ENCODE measurements around the gene FAM237A. TPM values are rescaled to one million over a fixed set of nuclear protein-coding genes. Genes with fewer than 3 reads are reported as not detected.

The FAM237A gene
- total RNA-seq, 2 donors from 2014 or later: not detected

DNA sequence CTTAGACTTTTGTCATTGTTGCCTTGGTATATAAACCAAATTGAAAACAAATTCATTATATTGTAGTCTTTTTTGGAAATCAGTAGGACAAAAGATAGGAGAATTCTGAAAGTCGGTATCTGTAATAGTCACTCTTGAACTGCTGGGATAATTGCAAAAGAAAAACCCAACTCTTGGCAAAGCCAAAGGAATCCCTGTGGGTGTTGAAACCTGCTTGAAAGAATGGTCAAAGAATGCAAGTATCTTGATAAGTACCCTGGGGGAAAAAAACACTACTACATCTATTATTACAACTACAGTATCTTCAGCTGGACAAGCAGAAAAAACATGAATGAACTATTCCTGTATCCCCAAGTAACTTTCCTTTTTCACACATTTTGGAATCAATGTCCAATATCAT, 7.3 kb upstream of the FAM237A start:
- Mint-ChIP-seq H3K27me3 (ENCODE audit: low read depth) (no peaks in the 10 kb centered on the region), H3K4me1 (ENCODE audit: low read depth) (no peaks in the 10 kb centered on the region), H3K36me3 (ENCODE audit: insufficient read depth in 2 of 2) (no peaks in the 10 kb centered on the region), H3K9me3 (no peaks in the 10 kb centered on the region), H3K4me3 (no peak overlapping the region), H3K27ac (no peak overlapping the region)
- DNase-seq (no peak), ATAC-seq (replicated peaks in 1 of 2) (no peak)

DNA sequence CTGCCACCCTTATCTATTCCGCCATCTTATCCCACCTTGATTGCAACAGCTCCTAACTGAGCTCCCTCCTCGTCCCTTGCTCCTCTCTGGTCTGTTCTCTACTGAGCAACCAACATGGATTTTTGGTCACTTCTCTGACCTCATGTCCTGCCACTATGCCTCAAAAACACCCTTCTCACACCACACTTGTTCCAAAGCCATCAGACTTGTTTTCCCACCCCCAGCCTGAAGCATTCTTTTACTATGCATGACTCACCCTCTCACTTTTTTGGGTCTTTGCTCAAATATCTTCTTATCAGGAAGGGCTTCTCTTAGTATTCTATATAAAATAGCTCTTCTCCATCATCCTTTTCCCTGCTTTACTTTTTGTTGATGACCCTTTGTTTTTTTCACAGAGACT, 2.7 kb upstream of the FAM237A start:
- peaks cover 0 to 2% of the 10 kb centered on the region in 2 donors for H3K36me3 Mint-ChIP-seq (ENCODE audit: insufficient read depth in 2 of 2)
- peaks cover 18% of the 10 kb centered on the region for H3K27me3 Mint-ChIP-seq (ENCODE audit: low read depth)

DNA sequence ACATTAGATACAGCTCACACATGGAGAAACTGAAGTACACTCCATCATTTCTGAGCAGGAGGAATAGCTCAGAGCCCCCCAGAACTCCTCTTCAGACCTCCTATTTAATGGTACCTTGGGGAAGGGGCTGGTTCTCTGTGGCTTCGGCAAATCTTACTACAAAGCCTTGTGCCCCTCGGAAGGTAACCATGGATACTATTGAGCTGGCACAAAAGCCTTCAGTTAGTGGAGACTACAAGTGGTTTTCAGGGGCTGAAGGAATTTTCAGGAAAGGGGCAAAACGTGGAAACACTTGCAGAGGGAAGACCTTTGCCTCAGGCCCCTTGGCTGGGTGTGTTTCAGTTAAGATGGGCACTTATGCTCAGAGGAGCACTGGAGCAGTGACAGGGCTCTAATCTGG, 1.1 kb upstream of the FAM237A start:
- ATAC-seq (replicated peaks in 1 of 2) (no peak), DNase-seq (no peak)
- Mint-ChIP-seq H3K27ac (no peak overlapping the region), H3K4me1 (ENCODE audit: low read depth) (no peaks in the 10 kb centered on the region), H3K36me3 (ENCODE audit: insufficient read depth in 2 of 2) (peaks cover 0 to 2% of the 10 kb centered on the region in 2 donors), H3K4me3 (no peak overlapping the region), H3K9me3 (no peaks in the 10 kb centered on the region), H3K27me3 (ENCODE audit: low read depth) (peaks cover 19% of the 10 kb centered on the region)

More for the DNA sequence above, 2.7 kb upstream of the FAM237A start:
- no peaks in the 10 kb centered on the region for H3K9me3 Mint-ChIP-seq
- H3K4me3 Mint-ChIP-seq: no peak overlapping the region
- H3K4me1 Mint-ChIP-seq (ENCODE audit: low read depth): no peaks in the 10 kb centered on the region
- no peak for ATAC-seq (replicated peaks in 1 of 2)
- no peak overlapping the region for H3K27ac Mint-ChIP-seq
- DNase-seq: no peak

DNA sequence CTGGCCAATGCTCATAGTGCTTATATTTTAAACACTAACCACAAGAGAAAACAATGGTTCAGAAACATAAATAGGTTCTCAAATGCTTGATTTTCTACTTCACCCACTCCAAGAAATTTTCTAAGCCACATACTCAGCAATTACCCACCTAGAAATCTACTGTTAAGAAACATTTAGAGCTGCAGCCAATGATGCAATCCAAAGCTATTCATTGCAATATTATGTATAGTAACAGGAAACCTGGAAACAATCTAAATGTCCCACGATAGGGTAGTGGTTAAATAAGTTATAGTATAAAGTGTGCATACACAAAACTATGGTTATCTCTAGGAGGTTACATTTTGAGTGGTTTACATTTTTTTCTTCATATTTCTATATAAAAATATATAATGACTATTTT, 5.7 kb downstream of the FAM237A start:
- H3K27ac Mint-ChIP-seq: no peak overlapping the region
- ATAC-seq (replicated peaks in 1 of 2): no peak
- H3K36me3 Mint-ChIP-seq (ENCODE audit: insufficient read depth in 2 of 2): no peaks in the 10 kb centered on the region
- H3K4me3 Mint-ChIP-seq: no peak overlapping the region
- H3K27me3 Mint-ChIP-seq (ENCODE audit: low read depth): peaks cover 14% of the 10 kb centered on the region
- DNase-seq: no peak
- H3K9me3 Mint-ChIP-seq: no peaks in the 10 kb centered on the region
- no peaks in the 10 kb centered on the region for H3K4me1 Mint-ChIP-seq (ENCODE audit: low read depth)

DNA sequence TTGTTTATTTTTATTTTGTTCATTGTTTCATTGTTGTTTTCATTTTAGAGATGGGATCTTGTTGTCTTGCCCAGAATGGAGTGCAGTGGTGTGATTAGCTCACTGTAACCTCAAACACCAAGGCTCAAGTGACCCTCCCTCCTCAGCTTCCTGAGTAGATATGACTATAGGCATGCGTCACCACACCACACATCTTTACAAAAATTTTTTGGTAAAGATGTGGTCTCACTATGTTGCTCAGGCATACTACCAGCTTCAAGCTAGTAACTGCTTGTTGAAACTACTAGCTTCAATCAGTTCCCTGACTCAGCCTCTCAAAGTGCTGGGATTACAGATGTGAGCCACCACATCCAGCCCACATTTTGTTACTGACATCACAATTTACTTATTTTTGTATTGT, 14.8 kb downstream of the FAM237A start:
- no peaks in the 10 kb centered on the region for H3K4me1 Mint-ChIP-seq (ENCODE audit: low read depth)
- H3K27ac Mint-ChIP-seq: no peak overlapping the region
- H3K27me3 Mint-ChIP-seq (ENCODE audit: low read depth): no peaks in the 10 kb centered on the region
- H3K4me3 Mint-ChIP-seq: no peak overlapping the region
- H3K36me3 Mint-ChIP-seq (ENCODE audit: insufficient read depth in 2 of 2): peaks cover 0 to 2% of the 10 kb centered on the region in 2 donors
- DNase-seq (no peak), ATAC-seq (replicated peaks in 1 of 2) (peak in 1 of 2 donors; percentile 72)
- peaks cover 4% of the 10 kb centered on the region in 2 donors for H3K9me3 Mint-ChIP-seq

DNA sequence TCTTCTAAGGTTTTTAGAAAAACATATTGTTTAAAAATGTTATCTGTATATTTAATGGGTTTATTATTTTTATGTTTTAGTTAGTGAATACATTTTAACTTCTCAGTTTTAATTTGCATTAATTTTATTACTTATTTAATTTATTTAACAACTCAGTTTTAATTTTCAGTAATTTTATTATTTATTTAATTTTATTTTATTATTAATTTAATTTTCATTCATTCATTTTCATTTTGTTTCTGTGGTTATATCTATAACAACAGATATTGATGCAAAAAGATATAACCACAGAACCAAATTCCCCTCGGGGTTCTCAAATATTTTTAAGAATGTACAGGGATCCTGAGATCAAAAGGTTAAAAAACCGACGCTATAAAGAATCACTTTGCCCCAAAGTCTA, 23.0 kb downstream of the FAM237A start:
- no peaks in the 10 kb centered on the region for H3K9me3 Mint-ChIP-seq
- H3K36me3 Mint-ChIP-seq (ENCODE audit: insufficient read depth in 2 of 2): no peaks in the 10 kb centered on the region
- no peak overlapping the region for H3K27ac Mint-ChIP-seq
- no peak overlapping the region for H3K4me3 Mint-ChIP-seq
- peaks cover 6% of the 10 kb centered on the region for H3K27me3 Mint-ChIP-seq (ENCODE audit: low read depth)
- DNase-seq (no peak), ATAC-seq (replicated peaks in 1 of 2) (no peak)
- no peaks in the 10 kb centered on the region for H3K4me1 Mint-ChIP-seq (ENCODE audit: low read depth)

DNA sequence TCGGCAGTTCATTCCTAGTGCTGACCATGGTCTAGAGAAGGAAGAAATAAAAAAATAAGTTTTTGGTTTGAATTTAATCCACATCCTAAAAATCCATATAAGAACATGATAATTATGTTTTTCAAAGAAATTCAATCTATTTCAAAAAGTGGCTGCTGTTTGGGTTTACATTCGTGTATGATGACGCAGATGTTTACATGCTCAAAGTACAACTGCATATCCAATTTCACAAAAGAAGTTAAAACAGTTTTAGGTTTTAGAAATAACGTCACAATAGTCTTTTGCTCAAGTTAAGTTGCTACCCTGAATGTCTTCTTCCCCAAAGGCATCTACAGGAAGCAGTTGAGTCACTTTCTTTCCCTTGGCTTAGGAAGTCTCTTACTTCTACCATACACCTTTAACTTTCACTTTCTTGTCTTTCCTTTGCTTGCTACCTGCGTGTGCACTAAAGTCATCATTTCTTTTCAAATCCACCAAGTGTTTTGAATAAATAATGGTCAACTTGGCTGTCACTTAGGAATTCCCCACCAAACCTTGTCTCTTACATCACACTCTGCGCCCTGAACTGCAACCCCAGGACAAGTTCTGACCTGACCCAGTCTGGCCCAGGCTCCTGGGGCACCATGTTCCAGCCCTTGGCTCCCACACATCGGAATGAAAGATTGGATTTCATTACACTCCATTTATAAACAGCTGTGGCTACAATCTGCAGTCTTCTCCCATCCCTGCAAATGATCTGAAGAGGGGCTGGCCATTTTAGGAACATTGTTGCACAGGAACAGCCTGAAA, 28.4 kb downstream of the FAM237A start:
- no peaks in the 10 kb centered on the region for H3K36me3 Mint-ChIP-seq (ENCODE audit: insufficient read depth in 2 of 2)
- ATAC-seq (replicated peaks in 1 of 2) (no peak), DNase-seq (no peak)
- no peaks in the 10 kb centered on the region for H3K9me3 Mint-ChIP-seq
- H3K4me3 Mint-ChIP-seq: no peak overlapping the region
- H3K4me1 Mint-ChIP-seq (ENCODE audit: low read depth): no peaks in the 10 kb centered on the region
- peaks cover 9% of the 10 kb centered on the region for H3K27me3 Mint-ChIP-seq (ENCODE audit: low read depth)
- no peak overlapping the region for H3K27ac Mint-ChIP-seq

DNA sequence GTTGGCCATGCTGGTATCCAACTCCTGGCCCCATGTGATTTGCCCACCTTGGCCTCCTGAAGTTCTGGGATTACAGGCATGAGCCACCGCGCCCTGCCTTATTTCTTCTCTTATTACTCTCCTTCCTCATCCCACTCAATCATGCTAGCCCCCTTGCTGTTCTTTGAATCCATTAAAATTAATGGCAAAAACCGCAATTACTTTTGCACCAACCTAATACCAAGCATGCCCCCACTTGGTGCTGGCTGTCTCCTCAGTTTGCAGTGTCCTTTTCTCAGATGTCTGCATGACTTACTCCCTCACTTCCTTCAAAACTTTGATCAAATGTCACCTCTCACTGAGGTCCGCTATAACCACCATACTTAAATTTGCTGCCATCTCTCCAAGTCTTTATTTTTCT, 41.3 kb downstream of the FAM237A start:
- ATAC-seq (replicated peaks in 1 of 2) (no peak), DNase-seq (no peak)
- H3K4me3 Mint-ChIP-seq: no peak overlapping the region
- no peaks in the 10 kb centered on the region for H3K9me3 Mint-ChIP-seq
- no peaks in the 10 kb centered on the region for H3K4me1 Mint-ChIP-seq (ENCODE audit: low read depth)
- peaks cover 9% of the 10 kb centered on the region for H3K27me3 Mint-ChIP-seq (ENCODE audit: low read depth)
- H3K36me3 Mint-ChIP-seq (ENCODE audit: insufficient read depth in 2 of 2): no peaks in the 10 kb centered on the region
- H3K27ac Mint-ChIP-seq: no peak overlapping the region

DNA sequence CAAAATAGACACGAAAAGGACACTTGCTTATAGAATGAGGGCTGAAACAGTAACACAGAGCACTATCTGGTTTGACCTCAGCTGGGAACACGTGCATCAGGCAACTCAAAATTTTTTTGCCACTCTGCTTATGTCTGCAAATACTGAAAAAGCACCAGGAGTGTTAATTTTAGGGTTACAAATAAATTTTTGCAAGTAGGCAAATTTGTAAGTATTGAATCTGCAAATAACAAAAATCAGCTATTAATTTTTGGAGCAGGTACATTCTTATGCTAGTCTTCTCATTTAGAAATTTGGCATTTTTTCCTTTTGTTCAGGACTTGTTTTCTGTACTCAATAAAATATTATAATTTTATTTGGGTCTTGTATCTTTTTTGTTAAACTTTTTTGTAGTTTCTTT, 46.2 kb downstream of the FAM237A start:
- ATAC-seq (replicated peaks in 1 of 2): no peak
- Mint-ChIP-seq H3K27me3 (ENCODE audit: low read depth) (no peaks in the 10 kb centered on the region), H3K9me3 (no peaks in the 10 kb centered on the region), H3K36me3 (ENCODE audit: insufficient read depth in 2 of 2) (no peaks in the 10 kb centered on the region), H3K4me3 (no peak overlapping the region), H3K27ac (no peak overlapping the region), H3K4me1 (ENCODE audit: low read depth) (no peaks in the 10 kb centered on the region)
- no peak for DNase-seq

DNA sequence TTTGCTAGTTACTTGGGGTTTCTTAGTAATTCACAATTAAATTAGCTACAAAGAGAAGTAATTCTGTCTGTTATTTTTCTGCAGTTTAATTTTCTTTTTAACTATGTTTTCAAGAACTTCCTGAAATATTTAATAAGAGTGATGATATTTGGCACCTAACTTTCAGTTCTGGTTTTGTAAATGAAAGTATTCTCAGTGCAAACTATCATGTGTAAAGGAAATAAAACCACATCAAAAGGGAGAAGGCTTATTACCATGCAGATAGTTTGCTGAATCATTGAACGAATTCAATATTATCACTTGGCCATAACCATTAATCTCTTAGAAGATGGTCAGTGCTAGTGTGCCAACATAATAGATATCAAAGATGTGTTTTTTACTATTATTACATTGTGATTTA, 46.7 kb downstream of the FAM237A start:
- DNase-seq (no peak), ATAC-seq (replicated peaks in 1 of 2) (no peak)
- H3K27me3 Mint-ChIP-seq (ENCODE audit: low read depth): no peaks in the 10 kb centered on the region
- no peak overlapping the region for H3K4me3 Mint-ChIP-seq
- H3K36me3 Mint-ChIP-seq (ENCODE audit: insufficient read depth in 2 of 2): no peaks in the 10 kb centered on the region
- no peak overlapping the region for H3K27ac Mint-ChIP-seq
- H3K4me1 Mint-ChIP-seq (ENCODE audit: low read depth): no peaks in the 10 kb centered on the region
- H3K9me3 Mint-ChIP-seq: no peaks in the 10 kb centered on the region

DNA sequence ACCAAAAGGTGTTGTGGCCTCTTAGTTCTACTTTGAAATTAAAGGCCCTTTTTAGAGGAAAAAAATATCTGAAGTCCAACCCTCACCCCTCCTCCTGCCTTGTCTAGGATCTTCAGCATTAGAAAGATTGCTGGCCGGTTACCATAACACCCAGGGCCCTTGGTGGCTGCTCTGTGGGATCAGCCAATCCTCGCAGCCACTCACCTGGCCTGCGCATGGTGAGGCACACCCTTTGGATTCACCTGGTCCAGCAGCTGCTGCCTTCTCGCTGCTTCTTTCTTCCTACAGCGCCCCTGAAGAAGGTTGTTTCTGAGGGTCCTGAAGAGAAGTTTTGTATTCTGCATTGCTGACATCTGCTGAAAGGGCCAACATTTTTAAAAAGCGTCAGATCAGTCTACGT, 50.7 kb downstream of the FAM237A start:
- ATAC-seq (replicated peaks in 1 of 2): no peak
- no peaks in the 10 kb centered on the region for H3K4me1 Mint-ChIP-seq (ENCODE audit: low read depth)
- H3K4me3 Mint-ChIP-seq: no peak overlapping the region
- H3K27ac Mint-ChIP-seq: no peak overlapping the region
- no peaks in the 10 kb centered on the region for H3K27me3 Mint-ChIP-seq (ENCODE audit: low read depth)
- DNase-seq: no peak
- no peaks in the 10 kb centered on the region for H3K36me3 Mint-ChIP-seq (ENCODE audit: insufficient read depth in 2 of 2)
- H3K9me3 Mint-ChIP-seq: no peaks in the 10 kb centered on the region

DNA sequence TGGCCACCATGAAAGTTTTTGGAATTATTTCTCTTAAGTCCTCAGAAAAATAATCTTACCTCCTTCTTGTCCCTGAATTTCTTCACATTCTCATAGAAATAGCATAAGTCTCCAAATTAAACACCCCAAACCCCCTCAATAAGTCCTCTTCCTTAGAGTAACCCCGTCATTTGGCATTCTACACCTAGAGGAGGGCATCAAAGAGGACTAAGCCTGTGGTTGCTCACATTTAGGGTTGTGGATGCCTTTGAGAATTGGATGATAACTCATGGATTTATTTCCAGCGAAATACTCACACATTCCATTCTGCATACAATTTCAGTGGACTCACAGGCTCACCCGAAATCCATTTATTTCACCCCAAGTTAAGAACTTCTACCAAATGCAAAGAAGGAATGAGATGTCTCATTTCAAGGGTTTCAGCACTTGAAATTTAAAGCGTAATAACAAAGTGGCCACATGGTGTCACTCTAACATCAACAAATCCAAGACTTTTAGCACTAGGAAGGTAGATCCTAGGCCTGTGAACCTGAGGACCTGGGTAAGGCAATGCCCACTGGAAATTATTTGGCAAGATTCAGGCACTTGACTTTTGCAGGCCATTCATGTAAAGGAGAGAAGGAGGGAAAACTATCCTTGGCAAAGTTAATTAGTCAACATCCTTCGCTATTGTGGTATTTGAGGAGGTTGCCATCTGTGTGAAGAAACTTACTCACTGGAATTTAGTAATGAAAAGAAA, 51.3 kb downstream of the FAM237A start:
- H3K9me3 Mint-ChIP-seq: no peaks in the 10 kb centered on the region
- no peaks in the 10 kb centered on the region for H3K27me3 Mint-ChIP-seq (ENCODE audit: low read depth)
- no peak overlapping the region for H3K4me3 Mint-ChIP-seq
- H3K36me3 Mint-ChIP-seq (ENCODE audit: insufficient read depth in 2 of 2): no peaks in the 10 kb centered on the region
- H3K27ac Mint-ChIP-seq: no peak overlapping the region
- ATAC-seq (replicated peaks in 1 of 2) (peak; percentile 56 to 64), DNase-seq (peak; percentile 14 to 50)
- H3K4me1 Mint-ChIP-seq (ENCODE audit: low read depth): no peaks in the 10 kb centered on the region

DNA sequence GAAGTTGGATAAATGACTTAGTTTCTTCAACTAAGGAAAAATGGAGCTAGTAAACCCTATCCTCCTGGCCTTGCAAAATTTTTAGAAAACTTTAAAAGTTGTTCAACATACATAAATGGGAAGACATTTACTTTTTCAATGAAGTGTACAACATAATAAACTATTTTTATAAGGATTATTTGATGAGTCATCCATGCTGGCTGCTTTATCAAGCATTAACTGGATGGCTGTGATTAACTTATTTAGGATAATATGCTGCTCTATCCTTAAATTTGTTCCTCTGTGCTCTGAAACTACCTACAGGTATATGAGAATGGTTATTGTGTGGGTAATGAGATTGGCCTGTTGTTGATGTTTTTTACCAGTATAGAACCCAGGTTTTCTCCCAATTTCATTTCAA, 54.6 kb downstream of the FAM237A start:
- Mint-ChIP-seq H3K27me3 (ENCODE audit: low read depth) (peaks cover 28% of the 10 kb centered on the region), H3K4me1 (ENCODE audit: low read depth) (peaks cover 5% of the 10 kb centered on the region), H3K36me3 (ENCODE audit: insufficient read depth in 2 of 2) (no peaks in the 10 kb centered on the region), H3K9me3 (no peaks in the 10 kb centered on the region), H3K4me3 (no peak overlapping the region), H3K27ac (no peak overlapping the region)
- DNase-seq: no peak
- ATAC-seq (replicated peaks in 1 of 2): no peak
